ENCODE measurements around the gene PDXP. TPM values are rescaled to one million over a fixed set of nuclear protein-coding genes. Genes with fewer than 3 reads are reported as not detected.

The PDXP gene
- total RNA-seq, 1 experiment from 2014 or later: 10.9 TPM

GRCh38 chr22:37631448-37632173, 26.9 kb upstream of the PDXP start:
- TF ChIP-seq CTCF (conservative IDR thresholded peaks at IDR 0.05): no peak
- peaks cover 23% of the 10 kb centered on the region; the same call in 1 of the 2 replicates for H3F3A ChIP-seq (ENCODE audit: insufficient read depth, low read depth)
- H3K9me2 ChIP-seq (ENCODE audit: insufficient read depth): no peaks in the 10 kb centered on the region
- POLR2A ChIA-PET (ENCODE audit: unreplicated experiment): interaction anchor here (0.7 kb wide), 1 partner anchor 30 kb away, joined by 3 read pairs; no protein-coding TSS in a partner anchor
- BruUV-seq (replicated peaks): no TSS peak
- H3K36me3 ChIP-seq (ENCODE audit: low read depth): no peaks in the 10 kb centered on the region
- H3K27ac ChIP-seq: no peak overlapping the region
- H3K4me3 ChIP-seq: no peak overlapping the region
- no peak overlapping the region for H3K4me2 ChIP-seq
- H3K9me3 ChIP-seq (ENCODE audit: insufficient read depth, low read depth): no peaks in the 10 kb centered on the region
- no peaks in the 10 kb centered on the region for H4K20me1 ChIP-seq (ENCODE audit: insufficient read depth)
- no peaks in the 10 kb centered on the region for H3K27me3 ChIP-seq (ENCODE audit: insufficient read depth, low read depth)
- CTCF ChIA-PET: interaction anchor here (0.7 kb wide), 1 partner anchor 1063 kb away, joined by 3 read pairs; no protein-coding TSS in a partner anchor
- no peak overlapping the region for H2AFZ ChIP-seq
- no peaks in the 10 kb centered on the region for H3K79me2 ChIP-seq (ENCODE audit: low read depth)
- no peaks in the 10 kb centered on the region for H3K4me1 ChIP-seq (replicated peaks; ENCODE audit: insufficient read depth)
- intact Hi-C loops (cut with micrococcal nuclease; ENCODE audit: unreplicated experiment): no loop called here
- no peak for DNase-seq

- Histone ChIP-seq H3K9me3 (ENCODE audit: insufficient read depth, low read depth) (no peaks in the 10 kb centered on the region), H3K36me3 (ENCODE audit: low read depth) (no peaks in the 10 kb centered on the region)
- intact Hi-C loops (cut with micrococcal nuclease; ENCODE audit: unreplicated experiment): no loop called here
Observed at GRCh38 chr22:37632174-37633088, 26.1 kb upstream of the PDXP start.

More at GRCh38 chr22:37632174-37633088, 26.1 kb upstream of the PDXP start:
- Histone ChIP-seq H4K20me1 (ENCODE audit: insufficient read depth) (no peaks in the 10 kb centered on the region), H3K9me2 (ENCODE audit: insufficient read depth) (no peaks in the 10 kb centered on the region), H3K4me2 (no peak overlapping the region), H3K27ac (no peak overlapping the region), H2AFZ (no peak overlapping the region), H3K4me1 (replicated peaks; ENCODE audit: insufficient read depth) (no peaks in the 10 kb centered on the region), H3K27me3 (ENCODE audit: insufficient read depth, low read depth) (no peaks in the 10 kb centered on the region), H3F3A (ENCODE audit: insufficient read depth, low read depth) (peaks cover 31% of the 10 kb centered on the region; the same call in 1 of the 2 replicates), H3K79me2 (ENCODE audit: low read depth) (no peaks in the 10 kb centered on the region), H3K4me3 (no peak overlapping the region)
- ChIA-PET CTCF (interaction anchor here (2.6 kb wide), 1 partner anchor 11 kb away, joined by 17 read pairs; no protein-coding TSS in a partner anchor), POLR2A (ENCODE audit: unreplicated experiment) (interaction anchor here (0.7 kb wide), 1 partner anchor 30 kb away, joined by 3 read pairs; no protein-coding TSS in a partner anchor)
- no peak for DNase-seq
- BruUV-seq (replicated peaks): no TSS peak
- TF ChIP-seq EZH2 (IDR thresholded peaks at IDR 0.05; ENCODE audit: low read depth) (no peak), CTCF (conservative IDR thresholded peaks at IDR 0.05) (no peak)

Data from PC-9 (cell line).